Hepatocyte (in vitro differentiated cells): ENCODE measurements around the gene SP7. TPM values are rescaled to one million over a fixed set of nuclear protein-coding genes. Genes with fewer than 3 reads are reported as not detected.

Experiments
- DNase-seq: peaks from one replicate; pipeline ENCODE4 v3.0.0-alpha.2; 2016; ENCODE audit warnings: low spot score
- H2AFZ ChIP-seq: fragments of 200-600 bp; sonication (generic); 2 replicates; pipeline ENCODE4 v1.6.0; 2016; ENCODE audit warnings: antibody characterized with exemption, mild to moderate bottlenecking
- H3K27ac ChIP-seq: fragments of 200-600 bp; sonication (generic); 2 replicates; pipeline ENCODE4 v1.5.1; 2016; ENCODE audit warnings: mild to moderate bottlenecking
- H3K27me3 ChIP-seq: fragments of 200-600 bp; sonication (generic); 2 replicates; pipeline ENCODE4 v1.6.1; 2016
- H3K36me3 ChIP-seq: fragments of 200-600 bp; sonication (generic); replicated peaks from 2 replicates; pipeline ENCODE4 v1.5.1; 2016; ENCODE audit warnings: low read depth; ENCODE audit not compliant: insufficient read depth
- H3K4me1 ChIP-seq: fragments of 200-600 bp; sonication (generic); 2 replicates; pipeline ENCODE4 v1.5.1; 2016; ENCODE audit warnings: mild to moderate bottlenecking, moderate library complexity; ENCODE audit not compliant: insufficient read depth
- H3K4me2 ChIP-seq: fragments of 200-600 bp; sonication (generic); 2 replicates; pipeline ENCODE4 v1.6.0; 2016
- H3K4me3 ChIP-seq: fragments of 200-600 bp; sonication (generic); 2 replicates; pipeline ENCODE4 v1.5.1; 2016; ENCODE audit warnings: mild to moderate bottlenecking
- H3K79me2 ChIP-seq: fragments of 200-600 bp; sonication (generic); 2 replicates; pipeline ENCODE4 v1.6.0; 2017; ENCODE audit warnings: mild to moderate bottlenecking
- H3K9me2 ChIP-seq: fragments of 200-600 bp; sonication (generic); replicated peaks from 2 replicates; pipeline ENCODE4 v1.6.0; 2017; ENCODE audit warnings: mild to moderate bottlenecking; ENCODE audit not compliant: insufficient read depth
- H3K9me3 ChIP-seq: fragments of 200-600 bp; sonication (generic); 2 replicates; pipeline ENCODE4 v1.5.1; 2016; ENCODE audit warnings: low read depth, mild to moderate bottlenecking
- H4K20me1 ChIP-seq: fragments of 200-600 bp; sonication (generic); 2 replicates; pipeline ENCODE4 v1.6.0; 2016; ENCODE audit warnings: mild to moderate bottlenecking; ENCODE audit not compliant: insufficient read depth, poor library complexity, severe bottlenecking
- EZH2 ChIP-seq: fragments of 200-600 bp; sonication (generic); IDR thresholded peaks from 2 replicates; pipeline ENCODE4 v1.6.1; 2016; ENCODE audit warnings: antibody characterized with exemption, mild to moderate bottlenecking, borderline replicate concordance
- EZH2phosphoT487 ChIP-seq: fragments of 200-600 bp; sonication (generic); IDR thresholded peaks from one replicate; pipeline ENCODE4 v1.6.1; 2018; ENCODE audit warnings: antibody characterized with exemption, mild to moderate bottlenecking, low read depth, moderate library complexity; ENCODE audit not compliant: unreplicated experiment, severe bottlenecking
- WGBS: methylation state at CpG from one replicate; pipeline ENCODE4 v1.1.6; 2016; ENCODE audit warnings: low lambda C conversion rate; ENCODE audit errors: missing lambda C conversion rate; 5-methylcytosine and 5-hydroxymethylcytosine counted together
- polyA plus RNA-seq: library from polyadenylated mRNA; unstranded; fragments of >200 nt; fragmentation: Nextera tagmentation; extraction: Ambion mirVana; gene quantifications from 2 replicates; pipeline ENCODE4 v1.2.1, GENCODE V29; 2016
- total RNA-seq: library from RNA; depleted of rRNA; stranded (reverse); fragments of >200 nt; gene quantifications from 2 replicates; pipeline ENCODE4 v1.2.3, GENCODE V29; 2014
- TF ChIP-seq, protein P1 (sequence below): fragments of 200-600 bp; sonication (generic); IDR thresholded peaks from 2 replicates; pipeline ENCODE4 v1.5.1; 2016; ENCODE audit warnings: antibody characterized with exemption, mild to moderate bottlenecking; ENCODE audit not compliant: poor library complexity

Gene SP7
- total and polyA plus RNA-seq, 2 experiments from 2014 or later = 0.20 to 0.60 TPM

DNA sequence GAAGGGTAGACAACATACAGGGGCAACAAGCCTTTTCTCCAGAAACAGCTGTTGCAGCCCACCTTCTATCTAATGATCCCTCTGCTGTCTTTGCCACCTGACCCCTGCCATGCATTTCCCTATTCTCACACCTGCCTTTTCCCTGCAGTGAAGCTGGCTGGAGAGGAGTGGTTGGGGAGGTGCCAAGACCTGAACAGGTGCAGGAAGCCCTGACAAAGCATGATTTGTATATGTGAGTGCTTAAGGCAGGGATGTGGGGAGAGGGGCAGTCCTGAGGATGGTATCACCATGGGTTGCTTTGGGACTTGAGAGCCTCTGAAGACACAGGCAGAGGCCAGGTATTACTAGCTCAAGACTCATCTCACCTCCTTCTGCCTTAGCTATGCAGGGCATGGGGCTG, 43.7 kb downstream of the SP7 start:
- peaks cover 15% of the 10 kb centered on the region for H3K4me1 ChIP-seq
- H3K4me2 ChIP-seq = no peak overlapping the region
- no peak overlapping the region for H3K4me3 ChIP-seq
- no peaks in the 10 kb centered on the region for H3K36me3 ChIP-seq
- H3K79me2 ChIP-seq = peaks cover 18% of the 10 kb centered on the region
- no peaks in the 10 kb centered on the region for H4K20me1 ChIP-seq
- H3K9me3 ChIP-seq = no peaks in the 10 kb centered on the region
- TF ChIP-seq EZH2phosphoT487 (no peak), EZH2 (no peak)
- TF ChIP-seq, protein P1, sequence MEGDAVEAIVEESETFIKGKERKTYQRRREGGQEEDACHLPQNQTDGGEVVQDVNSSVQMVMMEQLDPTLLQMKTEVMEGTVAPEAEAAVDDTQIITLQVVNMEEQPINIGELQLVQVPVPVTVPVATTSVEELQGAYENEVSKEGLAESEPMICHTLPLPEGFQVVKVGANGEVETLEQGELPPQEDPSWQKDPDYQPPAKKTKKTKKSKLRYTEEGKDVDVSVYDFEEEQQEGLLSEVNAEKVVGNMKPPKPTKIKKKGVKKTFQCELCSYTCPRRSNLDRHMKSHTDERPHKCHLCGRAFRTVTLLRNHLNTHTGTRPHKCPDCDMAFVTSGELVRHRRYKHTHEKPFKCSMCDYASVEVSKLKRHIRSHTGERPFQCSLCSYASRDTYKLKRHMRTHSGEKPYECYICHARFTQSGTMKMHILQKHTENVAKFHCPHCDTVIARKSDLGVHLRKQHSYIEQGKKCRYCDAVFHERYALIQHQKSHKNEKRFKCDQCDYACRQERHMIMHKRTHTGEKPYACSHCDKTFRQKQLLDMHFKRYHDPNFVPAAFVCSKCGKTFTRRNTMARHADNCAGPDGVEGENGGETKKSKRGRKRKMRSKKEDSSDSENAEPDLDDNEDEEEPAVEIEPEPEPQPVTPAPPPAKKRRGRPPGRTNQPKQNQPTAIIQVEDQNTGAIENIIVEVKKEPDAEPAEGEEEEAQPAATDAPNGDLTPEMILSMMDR = no peak
- H3K9me2 ChIP-seq = no peaks in the 10 kb centered on the region
- H3K27me3 ChIP-seq = no peaks in the 10 kb centered on the region
- no peak overlapping the region for H2AFZ ChIP-seq
- DNase-seq = no peak
- H3K27ac ChIP-seq = no peak overlapping the region

DNA sequence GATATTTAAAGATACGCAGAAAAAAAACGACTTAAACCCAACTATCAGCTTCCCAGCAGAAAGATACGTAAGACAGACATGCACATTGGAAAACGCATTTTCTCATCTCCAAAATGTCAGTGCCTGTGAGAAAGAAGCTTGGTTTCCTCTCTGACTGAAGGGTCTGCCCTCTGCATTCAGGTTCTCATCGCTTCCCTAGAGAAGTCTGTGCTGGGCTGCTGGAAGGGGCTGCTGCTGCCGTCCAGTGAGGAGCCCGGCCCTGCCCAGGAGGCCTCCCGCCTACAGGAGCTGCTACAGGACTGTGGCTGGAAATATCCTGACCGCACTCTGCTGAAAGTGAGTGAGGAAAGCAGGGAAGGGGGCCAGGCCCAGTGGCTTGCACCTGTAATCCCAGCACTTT, 45.5 kb downstream of the SP7 start:
- H3K4me1 ChIP-seq = peaks cover 7% of the 10 kb centered on the region
- no peak overlapping the region for H3K27ac ChIP-seq
- no peaks in the 10 kb centered on the region for H3K36me3 ChIP-seq
- H2AFZ ChIP-seq = no peak overlapping the region
- H3K4me2 ChIP-seq = no peak overlapping the region
- H3K4me3 ChIP-seq = no peak overlapping the region
- H3K79me2 ChIP-seq = peaks cover 1% of the 10 kb centered on the region
- no peaks in the 10 kb centered on the region for H4K20me1 ChIP-seq
- no peaks in the 10 kb centered on the region for H3K27me3 ChIP-seq
- DNase-seq = no peak
- no peaks in the 10 kb centered on the region for H3K9me3 ChIP-seq
- WGBS = 93% methylated on average over 9 of the region's 9 CpGs
- TF ChIP-seq EZH2phosphoT487 (no peak), EZH2 (no peak)
- TF ChIP-seq, protein P1 = no peak
- no peaks in the 10 kb centered on the region for H3K9me2 ChIP-seq

DNA sequence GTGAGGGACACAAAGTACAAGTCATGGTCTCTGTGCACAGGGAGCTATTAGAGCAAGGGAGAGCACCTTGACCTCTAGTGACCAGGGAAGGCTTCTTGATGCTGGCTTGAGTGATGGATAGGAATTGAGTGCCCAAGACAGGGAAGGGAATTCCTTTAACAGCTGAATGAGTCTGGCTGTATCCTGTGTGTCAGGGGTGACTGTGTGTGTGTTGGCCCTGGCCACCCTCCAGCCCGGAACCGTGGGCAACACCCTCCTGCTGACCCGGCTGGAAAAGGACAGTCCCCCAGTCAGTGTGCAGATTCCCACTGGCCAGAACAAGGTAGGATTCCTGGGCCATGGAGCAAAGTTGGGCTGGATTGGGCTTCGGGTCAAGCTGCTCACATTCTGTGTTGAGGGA, 46.3 kb downstream of the SP7 start:
- H2AFZ ChIP-seq = no peak overlapping the region
- H3K4me2 ChIP-seq = no peak overlapping the region
- no peaks in the 10 kb centered on the region for H3K9me3 ChIP-seq
- TF ChIP-seq, protein P1 = no peak
- TF ChIP-seq EZH2phosphoT487 = no peak
- no peak for TF ChIP-seq EZH2
- H3K9me2 ChIP-seq = no peaks in the 10 kb centered on the region
- H3K4me3 ChIP-seq = no peak overlapping the region
- WGBS = 98% methylated on average over 4 of the region's 4 CpGs
- no peak overlapping the region for H3K27ac ChIP-seq
- H3K4me1 ChIP-seq = peaks cover 6% of the 10 kb centered on the region
- H3K27me3 ChIP-seq = no peaks in the 10 kb centered on the region
- H3K79me2 ChIP-seq = no peaks in the 10 kb centered on the region
- no peak for DNase-seq
- no peaks in the 10 kb centered on the region for H4K20me1 ChIP-seq
- no peaks in the 10 kb centered on the region for H3K36me3 ChIP-seq

DNA sequence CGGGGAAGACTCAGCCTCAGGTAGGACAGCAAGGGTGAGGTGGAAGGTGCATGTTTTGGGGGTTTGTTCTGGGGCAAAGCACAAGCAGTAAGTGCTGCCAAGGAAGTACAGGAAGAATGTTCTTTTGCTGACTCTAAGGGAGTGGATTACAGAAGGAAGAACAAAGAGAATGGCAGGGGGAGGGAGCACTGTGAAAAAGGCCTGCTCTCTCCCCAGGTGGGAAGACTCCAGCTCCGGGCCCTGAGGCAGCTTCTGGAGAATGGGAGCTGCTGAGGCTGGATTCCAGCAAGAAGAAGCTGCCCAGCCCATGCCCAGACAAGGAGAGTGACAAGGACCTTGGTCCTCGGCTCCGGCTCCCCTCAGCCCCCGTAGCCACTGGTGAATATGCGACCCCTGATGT, 47.8 kb downstream of the SP7 start:
- no peak overlapping the region for H2AFZ ChIP-seq
- no peaks in the 10 kb centered on the region for H3K9me2 ChIP-seq
- H3K4me3 ChIP-seq = no peak overlapping the region
- H3K27ac ChIP-seq = no peak overlapping the region
- no peak overlapping the region for H3K4me2 ChIP-seq
- TF ChIP-seq, protein P1 = no peak
- no peak for TF ChIP-seq EZH2
- no peak for TF ChIP-seq EZH2phosphoT487
- no peak for DNase-seq
- H3K27me3 ChIP-seq = no peaks in the 10 kb centered on the region
- no peaks in the 10 kb centered on the region for H3K79me2 ChIP-seq
- H4K20me1 ChIP-seq = no peaks in the 10 kb centered on the region
- H3K36me3 ChIP-seq = no peaks in the 10 kb centered on the region
- H3K4me1 ChIP-seq = no peaks in the 10 kb centered on the region
- no peaks in the 10 kb centered on the region for H3K9me3 ChIP-seq
- 94% methylated on average over 6 of the region's 6 CpGs for WGBS
